ENCODE measurements around the gene P2RY14.

DNA sequence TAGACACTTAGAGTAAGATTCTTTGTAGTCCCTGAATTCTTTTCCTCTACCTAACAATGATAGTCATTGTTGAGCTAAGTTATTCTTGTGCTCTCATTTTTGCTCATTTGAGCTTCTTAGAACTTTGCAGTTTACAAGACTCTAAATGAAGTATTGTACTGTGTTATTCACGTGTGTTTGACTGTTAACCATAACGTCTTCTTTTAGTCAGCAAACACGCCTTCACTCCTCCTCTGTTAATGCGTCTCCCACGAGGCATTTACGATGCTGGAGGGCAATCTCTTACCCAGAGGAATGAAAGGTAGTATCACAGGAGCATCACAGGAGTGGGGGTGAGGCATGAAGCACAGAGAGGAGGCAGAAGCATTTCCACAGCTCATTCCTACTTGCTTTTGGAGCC is 14.8 kb upstream of the P2RY14 start:
- TF ChIP-seq POLR2AphosphoS5 (IDR thresholded peaks at IDR 0.05) (no peak), POLR2A (IDR thresholded peaks at IDR 0.05) (no peak)

All from prostate gland (tissue), 1 donor.